Measurements from ENCODE around the gene EWSR1. TPM values are rescaled to one million over a fixed set of nuclear protein-coding genes. Genes with fewer than 3 reads are reported as not detected.
"Not testable (repeated sequence)": the region's sequence is repeated elsewhere in the genome, so short reads cannot be mapped to it uniquely, and the experiment has no call there.

The EWSR1 gene
- 100 to 1,000 TPM; 274 to 303 TPM for total RNA-seq

GRCh38 chr22:29267858-29268510 lies at the start of gene EWSR1, which contains the start of gene RHBDD3:
TSS of gene EWSR1 (plus strand) at chr22:29268268. CDS start at chr22:29268337, 69 bp downstream.
TSS of gene RHBDD3 (minus strand) at chr22:29267981. CDS start at chr22:29265626, 2,355 bp downstream.
- Mint-ChIP-seq H3K4me1 (ENCODE audit: low read depth) (peaks cover 39% of the 10 kb centered on the region), H3K36me3 (ENCODE audit: low read depth) (peaks cover 57% of the 10 kb centered on the region), H3K9me3 (no peaks in the 10 kb centered on the region), H3K4me3 (peak within 1 kb of the TSS; percentile 99), H3K27me3 (ENCODE audit: low read depth) (no peaks in the 10 kb centered on the region), H3K27ac (peak within 1 kb of the TSS; percentile 100)
- intact Hi-C loops (cut with micrococcal nuclease) = loop anchor here (1.0 to 2.0 kb wide), 3 partner anchors 285 to 527 kb away; partner anchors contain the start of genes CHEK2, THOC5 and ZNRF3
- CTCF ChIA-PET = no interaction called here
- DNase-seq = peak; percentile 94

GRCh38 chr22:29218758-29219408 lies 49.2 kb upstream of the EWSR1 start:
- Mint-ChIP-seq H3K27me3 (ENCODE audit: low read depth) (no peaks in the 10 kb centered on the region), H3K36me3 (ENCODE audit: low read depth) (no peaks in the 10 kb centered on the region), H3K27ac (no peak overlapping the region), H3K4me1 (ENCODE audit: low read depth) (no peaks in the 10 kb centered on the region), H3K9me3 (no peaks in the 10 kb centered on the region), H3K4me3 (no peak overlapping the region)
- CTCF ChIA-PET = no interaction called here
- DNase-seq = no peak
- intact Hi-C loops (cut with micrococcal nuclease) = no loop called here

GRCh38 chr22:29219409-29219782 lies 48.7 kb upstream of the EWSR1 start:
- H3K36me3 Mint-ChIP-seq (ENCODE audit: low read depth); H3K9me3 Mint-ChIP-seq; H3K4me3 Mint-ChIP-seq; H3K4me1 Mint-ChIP-seq (ENCODE audit: low read depth); DNase-seq; H3K27me3 Mint-ChIP-seq (ENCODE audit: low read depth); H3K27ac Mint-ChIP-seq; CTCF ChIA-PET; intact Hi-C loops (cut with micrococcal nuclease): not testable (repeated sequence)

DNA sequence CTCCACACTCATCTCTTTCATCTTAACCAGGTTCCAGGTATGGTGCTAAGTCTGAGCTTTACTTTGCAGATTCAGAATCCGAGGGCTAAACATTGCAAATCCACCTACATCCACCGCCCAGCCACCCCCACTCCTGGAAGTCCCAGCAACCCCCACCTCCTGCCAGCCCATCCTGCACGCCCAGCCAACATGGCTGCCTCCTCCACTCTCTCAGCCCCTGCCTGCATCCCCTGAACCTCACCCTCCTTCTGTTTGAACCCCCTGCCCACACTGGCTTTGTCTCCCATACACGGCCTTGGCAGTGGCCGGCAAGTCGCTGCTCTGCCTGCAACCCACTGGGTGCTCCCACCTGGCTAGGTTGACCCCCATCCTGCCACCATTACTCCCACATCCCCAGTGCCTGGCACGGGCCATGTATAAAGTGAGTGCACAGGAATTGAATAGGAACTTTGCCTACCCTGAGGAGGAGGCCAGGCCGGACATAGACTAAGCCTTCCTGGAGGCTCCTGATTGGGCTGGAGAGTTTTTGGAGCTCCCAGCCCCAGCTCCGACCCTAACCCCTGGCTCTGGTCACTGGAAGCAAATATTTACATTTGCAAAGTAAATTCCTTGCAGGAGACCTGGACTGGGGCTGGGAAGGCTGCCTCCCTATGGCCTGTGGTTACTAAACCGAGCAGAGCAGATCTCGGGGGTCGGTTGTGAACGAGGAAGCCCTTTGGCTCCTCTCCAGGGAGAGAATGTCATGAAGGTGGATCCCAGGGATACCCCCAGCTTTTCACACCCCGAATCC lies 48.0 kb upstream of the EWSR1 start:
- H3K27me3 Mint-ChIP-seq (ENCODE audit: low read depth) = no peaks in the 10 kb centered on the region
- no peaks in the 10 kb centered on the region for H3K36me3 Mint-ChIP-seq (ENCODE audit: low read depth)
- CTCF ChIA-PET = interaction anchor here (0.6 to 1.8 kb wide), 2 partner anchors 11 to 26 kb away, joined by 3 to 4 read pairs; no protein-coding TSS in a partner anchor
- no peak for DNase-seq
- intact Hi-C loops (cut with micrococcal nuclease) = no loop called here
- no peaks in the 10 kb centered on the region for H3K4me1 Mint-ChIP-seq (ENCODE audit: low read depth)
- no peak overlapping the region for H3K4me3 Mint-ChIP-seq
- H3K27ac Mint-ChIP-seq = no peak overlapping the region
- H3K9me3 Mint-ChIP-seq = no peaks in the 10 kb centered on the region

- no peaks in the 10 kb centered on the region for H3K4me1 Mint-ChIP-seq (ENCODE audit: low read depth)
- CTCF ChIA-PET = no interaction called here
- no peaks in the 10 kb centered on the region for H3K9me3 Mint-ChIP-seq
- no peaks in the 10 kb centered on the region for H3K36me3 Mint-ChIP-seq (ENCODE audit: low read depth)
- no peak overlapping the region for H3K27ac Mint-ChIP-seq
- no peaks in the 10 kb centered on the region for H3K27me3 Mint-ChIP-seq (ENCODE audit: low read depth)
- no peak overlapping the region for H3K4me3 Mint-ChIP-seq
- no peak for DNase-seq
- intact Hi-C loops (cut with micrococcal nuclease) = no loop called here
These were observed 43.8 kb upstream of the EWSR1 start for GRCh38 chr22:29224121-29224858.

- no peak for DNase-seq
- H3K4me1 Mint-ChIP-seq (ENCODE audit: low read depth) = no peaks in the 10 kb centered on the region
- H3K27me3 Mint-ChIP-seq (ENCODE audit: low read depth) = no peaks in the 10 kb centered on the region
- intact Hi-C loops (cut with micrococcal nuclease) = no loop called here
- no peak overlapping the region for H3K4me3 Mint-ChIP-seq
- no peaks in the 10 kb centered on the region for H3K36me3 Mint-ChIP-seq (ENCODE audit: low read depth)
- no peaks in the 10 kb centered on the region for H3K9me3 Mint-ChIP-seq
- no peak overlapping the region for H3K27ac Mint-ChIP-seq
- CTCF ChIA-PET = no interaction called here
These were observed 43.1 kb upstream of the EWSR1 start for GRCh38 chr22:29224859-29225410.

- Mint-ChIP-seq H3K27me3 (ENCODE audit: low read depth) (no peaks in the 10 kb centered on the region), H3K9me3 (no peaks in the 10 kb centered on the region), H3K36me3 (ENCODE audit: low read depth) (no peaks in the 10 kb centered on the region), H3K27ac (no peak overlapping the region), H3K4me3 (no peak overlapping the region), H3K4me1 (ENCODE audit: low read depth) (no peaks in the 10 kb centered on the region)
- CTCF ChIA-PET = interaction anchor here (0.6 to 1.4 kb wide), 3 partner anchors 20 to 441 kb away, joined by 3 read pairs; no protein-coding TSS in a partner anchor
- no peak for DNase-seq
- intact Hi-C loops (cut with micrococcal nuclease) = no loop called here
These were observed 42.5 kb upstream of the EWSR1 start for GRCh38 chr22:29225422-29226090.

DNA sequence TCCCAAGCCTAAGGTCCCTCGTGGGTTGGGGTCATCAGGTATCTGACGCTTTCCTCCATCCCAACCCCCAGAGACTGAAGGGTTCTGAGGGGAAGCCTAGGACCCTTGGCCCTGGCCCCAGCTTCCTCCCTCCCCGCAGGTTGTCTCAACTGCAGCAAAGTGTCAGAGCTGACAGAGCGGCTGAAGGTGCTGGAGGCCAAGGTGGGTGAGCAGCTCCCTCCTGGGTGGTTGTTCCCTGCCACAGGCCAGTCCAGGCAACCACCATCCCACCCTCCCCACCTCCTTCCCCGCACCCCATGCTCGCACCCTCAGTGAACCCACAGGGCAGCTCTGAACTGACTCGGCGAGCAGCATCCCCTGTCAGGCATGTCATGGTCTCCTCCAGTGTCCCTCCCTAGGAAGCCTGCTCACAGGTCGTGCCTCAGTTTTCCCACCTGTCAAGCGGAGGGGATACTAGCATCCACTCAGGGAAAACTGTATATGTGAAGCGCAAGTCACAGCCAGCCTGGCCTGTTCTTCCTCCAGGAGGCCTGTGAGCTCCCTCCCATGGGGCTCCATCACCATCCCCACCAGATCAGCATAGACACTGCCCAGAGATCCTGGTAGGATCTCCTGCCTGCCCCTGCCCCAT lies 41.6 kb upstream of the EWSR1 start:
- CTCF ChIA-PET = interaction anchor here (0.6 to 1.4 kb wide), 2 partner anchors 19 to 440 kb away, joined by 3 read pairs; no protein-coding TSS in a partner anchor
- H3K4me1 Mint-ChIP-seq (ENCODE audit: low read depth) = no peaks in the 10 kb centered on the region
- no peak overlapping the region for H3K27ac Mint-ChIP-seq
- no peaks in the 10 kb centered on the region for H3K9me3 Mint-ChIP-seq
- intact Hi-C loops (cut with micrococcal nuclease) = no loop called here
- H3K27me3 Mint-ChIP-seq (ENCODE audit: low read depth) = no peaks in the 10 kb centered on the region
- no peaks in the 10 kb centered on the region for H3K36me3 Mint-ChIP-seq (ENCODE audit: low read depth)
- no peak for DNase-seq
- no peak overlapping the region for H3K4me3 Mint-ChIP-seq

- H3K27me3 Mint-ChIP-seq (ENCODE audit: low read depth) = no peaks in the 10 kb centered on the region
- peaks cover 4% of the 10 kb centered on the region for H3K9me3 Mint-ChIP-seq
- CTCF ChIA-PET = no interaction called here
- intact Hi-C loops (cut with micrococcal nuclease) = no loop called here
- no peaks in the 10 kb centered on the region for H3K4me1 Mint-ChIP-seq (ENCODE audit: low read depth)
- DNase-seq = no peak
- no peak overlapping the region for H3K4me3 Mint-ChIP-seq
- no peak overlapping the region for H3K27ac Mint-ChIP-seq
- H3K36me3 Mint-ChIP-seq (ENCODE audit: low read depth) = no peaks in the 10 kb centered on the region
These were observed 36.8 kb upstream of the EWSR1 start for GRCh38 chr22:29230972-29231875.

DNA sequence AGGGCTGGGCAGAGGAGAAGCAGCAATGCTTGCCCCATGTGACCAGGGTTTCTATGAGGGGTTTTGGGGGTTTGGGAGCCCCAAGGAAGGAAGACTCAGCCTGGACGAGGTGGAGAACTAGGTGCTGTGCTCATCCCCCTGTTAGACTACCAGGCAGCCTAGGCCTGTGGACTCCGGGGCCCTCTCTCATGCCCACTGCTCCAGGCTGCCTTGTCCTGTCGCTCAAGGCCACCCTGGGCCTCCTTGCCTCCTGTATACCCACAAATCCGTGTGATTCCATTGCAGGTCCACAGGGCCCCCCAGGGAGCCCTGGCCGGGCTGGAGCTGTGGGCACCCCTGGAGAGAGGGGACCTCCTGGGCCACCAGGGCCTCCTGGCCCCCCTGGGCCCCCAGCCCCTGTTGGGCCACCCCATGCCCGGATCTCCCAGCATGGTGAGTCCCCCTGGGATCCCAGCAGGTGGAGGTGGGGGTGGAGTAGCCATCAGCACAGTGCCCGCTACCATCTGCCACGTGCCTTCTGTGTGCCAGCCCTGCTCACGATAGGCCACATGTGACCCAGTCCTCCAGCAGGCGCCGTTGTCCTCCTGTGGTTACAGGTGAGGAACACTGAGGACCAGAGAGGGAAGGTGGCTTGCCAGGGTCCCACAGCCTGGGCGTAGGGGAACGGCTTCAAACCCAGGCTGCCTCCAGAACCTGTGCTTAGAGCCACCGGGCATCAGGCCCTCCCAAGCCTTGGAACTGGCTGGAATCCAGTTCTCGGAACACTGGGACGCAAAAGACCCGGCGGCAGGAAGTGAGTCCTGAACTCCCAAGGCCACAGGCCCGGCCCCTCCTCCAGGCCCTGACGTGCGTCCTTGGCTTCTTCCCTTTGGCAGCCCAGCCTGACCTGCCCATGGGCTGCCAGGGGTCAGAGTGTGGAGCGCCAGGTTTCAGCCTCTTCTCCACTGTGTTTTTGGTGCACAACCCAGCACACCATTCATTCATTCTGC lies 35.8 kb upstream of the EWSR1 start:
- no peaks in the 10 kb centered on the region for H3K36me3 Mint-ChIP-seq (ENCODE audit: low read depth)
- CTCF ChIA-PET = no interaction called here

More for the DNA sequence above, 35.8 kb upstream of the EWSR1 start:
- Mint-ChIP-seq H3K9me3 (peaks cover 4% of the 10 kb centered on the region), H3K27ac (no peak overlapping the region), H3K27me3 (ENCODE audit: low read depth) (no peaks in the 10 kb centered on the region), H3K4me1 (ENCODE audit: low read depth) (no peaks in the 10 kb centered on the region), H3K4me3 (no peak overlapping the region)
- no peak for DNase-seq
- intact Hi-C loops (cut with micrococcal nuclease) = no loop called here

Measured in activated naive CD4-positive, alpha-beta T cell treated with anti-CD3 and anti-CD28 coated beads for 36 hours (primary cell).